H9 (cell line): ENCODE results near the gene PHF21A. TPM values are rescaled to one million over a fixed set of nuclear protein-coding genes. Genes with fewer than 3 reads are reported as not detected.

ENCODE experiments used
- DNase-seq: peaks from one replicate; pipeline ENCODE4 v3.0.0-alpha.2; 2017
- H2AFZ ChIP-seq: one replicate; pipeline ENCODE4 v1.6.1; 2013; ENCODE audit warnings: mild to moderate bottlenecking, low read length, control low read depth, moderate library complexity
- H2AK5ac ChIP-seq: 2 replicates; pipeline ENCODE4 v1.6.1; 2013; ENCODE audit warnings: low read length, control low read depth, mixed read lengths; ENCODE audit not compliant: insufficient read length
- H2BK120ac ChIP-seq: one replicate; pipeline ENCODE4 v1.6.1; 2013; ENCODE audit warnings: low read depth, mild to moderate bottlenecking, low read length, control low read depth, inconsistent platforms; ENCODE audit not compliant: poor library complexity, severe bottlenecking
- H2BK12ac ChIP-seq: 2 replicates; pipeline ENCODE4 v1.6.1; 2013; ENCODE audit warnings: low read length, control low read depth, mixed read lengths, low read depth; ENCODE audit not compliant: insufficient read length
- H2BK15ac ChIP-seq: 2 replicates; pipeline ENCODE4 v1.6.1; 2013; ENCODE audit warnings: low read depth, low read length, control low read depth
- H2BK20ac ChIP-seq: one replicate; pipeline ENCODE4 v1.6.1; 2013; ENCODE audit warnings: low read depth, mild to moderate bottlenecking, low read length, control low read depth, inconsistent platforms; ENCODE audit not compliant: poor library complexity, severe bottlenecking
- H2BK5ac ChIP-seq: 2 replicates; pipeline ENCODE4 v1.6.1; 2013; ENCODE audit warnings: low read length, control low read depth, mixed read lengths; ENCODE audit not compliant: insufficient read length
- H3K14ac ChIP-seq: 2 replicates; pipeline ENCODE4 v1.6.1; 2013; ENCODE audit warnings: low read length, control low read depth; ENCODE audit not compliant: insufficient read depth
- H3K18ac ChIP-seq: 2 replicates; pipeline ENCODE4 v1.6.1; 2013; ENCODE audit warnings: low read depth, mild to moderate bottlenecking, mixed read lengths, low read length, control low read depth; ENCODE audit not compliant: insufficient read length
- H3K23ac ChIP-seq: 2 replicates; pipeline ENCODE4 v1.6.1; 2013; ENCODE audit warnings: low read length, control low read depth, mixed read lengths, low read depth; ENCODE audit not compliant: insufficient read length
- H3K23me2 ChIP-seq: 2 replicates; pipeline ENCODE4 v1.6.1; 2013; ENCODE audit warnings: low read depth, mild to moderate bottlenecking, mixed read lengths, low read length, control low read depth; ENCODE audit not compliant: insufficient read length, poor library complexity, severe bottlenecking
- H3K27ac ChIP-seq: 2 replicates; pipeline ENCODE4 v1.5.1; 2013; ENCODE audit warnings: low read length, control low read depth, mixed read lengths, low read depth; ENCODE audit not compliant: insufficient read length
- H3K27me3 ChIP-seq: 2 replicates; pipeline ENCODE4 v1.6.1; 2013; ENCODE audit warnings: low read length, control low read depth, inconsistent platforms; ENCODE audit not compliant: insufficient read depth
- H3K4ac ChIP-seq: 2 replicates; pipeline ENCODE4 v1.6.1; 2013; ENCODE audit warnings: low read depth, mild to moderate bottlenecking, control low read depth, inconsistent platforms, low read length, moderate library complexity
- H3K4me1 ChIP-seq: 2 replicates; pipeline ENCODE4 v1.6.1; 2013; ENCODE audit warnings: low read length, control low read depth, inconsistent platforms; ENCODE audit not compliant: insufficient read depth
- H3K4me2 ChIP-seq: 2 replicates; pipeline ENCODE4 v1.6.1; 2013; ENCODE audit warnings: low read length, control low read depth, mixed read lengths; ENCODE audit not compliant: insufficient read length, insufficient read depth
- H3K56ac ChIP-seq: 2 replicates; pipeline ENCODE4 v1.6.1; 2013; ENCODE audit warnings: low read depth, mild to moderate bottlenecking, mixed read lengths, low read length, control low read depth; ENCODE audit not compliant: insufficient read length
- H3K79me1 ChIP-seq: 2 replicates; pipeline ENCODE4 v1.6.1; 2013; ENCODE audit warnings: low read depth, mild to moderate bottlenecking, moderate library complexity, low read length, control low read depth, inconsistent platforms; ENCODE audit not compliant: insufficient read depth, poor library complexity, severe bottlenecking
- H3K79me2 ChIP-seq: 2 replicates; pipeline ENCODE4 v1.6.1; 2013; ENCODE audit warnings: low read length, control low read depth, inconsistent platforms; ENCODE audit not compliant: insufficient read depth
- H3K9ac ChIP-seq: 2 replicates; pipeline ENCODE4 v1.6.1; 2013; ENCODE audit warnings: low read length, control low read depth, mixed read lengths; ENCODE audit not compliant: insufficient read length; ENCODE audit errors: extremely low read depth
- H3K9me3 ChIP-seq: one replicate; pipeline ENCODE4 v1.6.1; 2013; ENCODE audit warnings: low read depth, low read length, inconsistent platforms; ENCODE audit not compliant: control insufficient read depth
- H3T11ph ChIP-seq: one replicate; pipeline ENCODE4 v1.6.1; 2013; ENCODE audit warnings: mild to moderate bottlenecking, low read length, control low read depth, inconsistent platforms
- H4K20me1 ChIP-seq: one replicate; pipeline ENCODE4 v1.6.1; 2013; ENCODE audit not compliant: control insufficient read depth, insufficient read length, insufficient read depth
- H4K5ac ChIP-seq: 2 replicates; pipeline ENCODE4 v1.6.1; 2013; ENCODE audit warnings: low read depth, mild to moderate bottlenecking, mixed read lengths, low read length, control low read depth; ENCODE audit not compliant: insufficient read length
- H4K8ac ChIP-seq: replicated peaks from 2 replicates; pipeline ENCODE4 v1.6.1; 2013; ENCODE audit warnings: low read length, control low read depth, mixed read lengths, low read depth; ENCODE audit not compliant: insufficient read length
- H4K91ac ChIP-seq: 2 replicates; pipeline ENCODE4 v1.6.1; 2013; ENCODE audit warnings: low read depth, mild to moderate bottlenecking, moderate library complexity, mixed read lengths, low read length, control low read depth; ENCODE audit not compliant: insufficient read length
- H3K27ac Mint-ChIP-seq, 3 experiments: 2 replicates in 2 of 3; 3 replicates in 1 of 3; pipeline ENCODE4 v1.8.0; 2020 to 2021; ENCODE audit warnings: mixed read lengths in 3 of 3, mild to moderate bottlenecking in 1 of 3, moderate library complexity in 1 of 3
- H3K27me3 Mint-ChIP-seq: 2 replicates; pipeline ENCODE4 v1.8.0; 2021; ENCODE audit warnings: low read depth, mild to moderate bottlenecking, moderate library complexity, mixed read lengths
- H3K36me3 Mint-ChIP-seq, 3 experiments: 2 replicates in 2 of 3; 3 replicates in 1 of 3; pipeline ENCODE4 v1.8.0; 2020 to 2021; ENCODE audit warnings: low read depth in 3 of 3, mixed read lengths in 3 of 3; ENCODE audit not compliant: insufficient read depth in 1 of 3
- H3K4me1 Mint-ChIP-seq, 2 experiments: 2 replicates each; pipeline ENCODE4 v1.8.0; 2020; ENCODE audit warnings: mixed read lengths in 2 of 2
- H3K4me3 Mint-ChIP-seq, 2 experiments: 2 replicates in 1 of 2; 3 replicates in 1 of 2; pipeline ENCODE4 v1.8.0; 2020 to 2021; ENCODE audit warnings: mild to moderate bottlenecking in 2 of 2, mixed read lengths in 2 of 2, moderate library complexity in 1 of 2
- H3K9me3 Mint-ChIP-seq, 2 experiments: 2 replicates in 1 of 2; 3 replicates in 1 of 2; pipeline ENCODE4 v1.8.0; 2020; ENCODE audit warnings: mild to moderate bottlenecking in 2 of 2, mixed read lengths in 2 of 2, moderate library complexity in 1 of 2
- WGBS: extraction: QIAGEN DNeasy Blood & Tissue Kit; methylation state at CpG from one replicate; pipeline ENCODE4 v1.1.7; 2013; ENCODE audit warnings: missing lambda C conversion rate, low lambda C conversion rate, mixed read lengths; ENCODE audit not compliant: insufficient read length; ENCODE audit errors: extremely low coverage; 5-methylcytosine and 5-hydroxymethylcytosine counted together
- long read RNA-seq: library from polyadenylated mRNA; unstranded; transcript quantifications from one replicate; pipeline ENCODE4 v2.0.0, GENCODE V29; 2020
- total RNA-seq: library from RNA; stranded (reverse); gene quantifications from 2 replicates; pipeline ENCODE4 v1.2.1, GENCODE V29; 2021
- TF ChIP-seq, protein P1 (sequence below): fragments of 200-600 bp; sonication (generic); conservative IDR thresholded peaks from 3 replicates; pipeline ENCODE4 v1.8.0; 2021; ENCODE audit warnings: antibody characterized with exemption, mild to moderate bottlenecking

PHF21A gene
- 28.6 and 33.8 TPM in 2 replicates for total RNA-seq
- long read RNA-seq, partial matches to known transcripts, result 3 of 17 reads
- long read RNA-seq, other reads (novel, unspliced or antisense), result 13 of 17 reads

DNA sequence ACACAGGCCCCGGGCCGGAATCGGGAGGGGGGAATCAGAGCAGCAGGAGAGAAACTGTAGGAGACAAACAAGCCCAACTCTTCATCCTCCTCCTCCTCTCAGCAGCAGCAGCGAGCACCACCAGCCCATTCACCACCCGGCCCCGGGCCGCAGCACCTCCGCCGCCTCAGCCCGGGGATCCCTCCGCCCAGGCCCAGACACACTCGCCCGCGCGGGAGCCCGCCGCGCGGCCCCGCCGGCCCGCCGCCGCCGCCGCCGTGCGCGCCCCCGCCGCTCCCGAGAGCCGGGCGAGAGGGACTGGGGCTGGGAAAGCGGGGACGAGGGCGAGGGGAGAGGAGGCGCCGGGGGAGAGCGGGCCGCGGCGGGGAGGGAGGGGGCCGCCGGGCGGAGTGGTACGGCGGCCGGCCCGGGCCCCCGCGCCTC, at the start of gene PHF21A:
TSS of gene PHF21A (minus strand) at position 154 of the 423 bp plus-strand sequence. CDS start 37,235 bp downstream, outside the sequence.
- Histone ChIP-seq H3K4ac (no peak within 1 kb of the TSS; the same call in 1 of the 2 replicates), H4K91ac (no peak within 1 kb of the TSS), H2AFZ (no peak within 1 kb of the TSS), H2BK15ac (no peak within 1 kb of the TSS), H3K27me3 (no peaks in the 10 kb centered on the region), H4K8ac (no peak within 1 kb of the TSS), H3K4me2 (peak within 1 kb of the TSS; percentile 85), H3K9me3 (no peaks in the 10 kb centered on the region), H3K79me2 (peaks cover 8% of the 10 kb centered on the region; the same call in 1 of the 2 replicates), H4K20me1 (no peaks in the 10 kb centered on the region), H2BK120ac (peak within 1 kb of the TSS; percentile 51), H3K79me1 (no peaks in the 10 kb centered on the region), H2BK5ac (peak within 1 kb of the TSS; percentile 65), H2BK12ac (no peak within 1 kb of the TSS), H3K4me1 (no peaks in the 10 kb centered on the region; the same call in 1 of the 2 replicates), H3K23me2 (peaks cover 17% of the 10 kb centered on the region), H3K23ac (no peak within 1 kb of the TSS), H3T11ph (no peak within 1 kb of the TSS), H3K56ac (no peak within 1 kb of the TSS), H3K14ac (0 out of 2 replicates have a peak within 1 kb of the TSS, but pooled peaks have one; percentile 67), H4K5ac (no peak within 1 kb of the TSS), H2AK5ac (no peak within 1 kb of the TSS), H3K9ac (peak within 1 kb of the TSS; percentile 71), H3K18ac (peak within 1 kb of the TSS; percentile 79), H3K27ac (peak within 1 kb of the TSS; percentile 81), H2BK20ac (no peak within 1 kb of the TSS)
- Mint-ChIP-seq H3K27me3 (no peaks in the 10 kb centered on the region; the same call in 1 of the 2 replicates), H3K36me3 (no peaks in the 10 kb centered on the region; a peak in 1 of 7 replicates), H3K4me3 (peak within 1 kb of the TSS; percentile 80 to 92), H3K27ac (peak within 1 kb of the TSS; percentile 94 to 99 (median 97)), H3K4me1 (peaks cover 22 to 37% of the 10 kb centered on the region in 2 experiments), H3K9me3 (no peaks in the 10 kb centered on the region; a peak in 1 of 5 replicates)
- WGBS, result no CpG with 5 or more reads among the region's 52 CpGs
- peak; percentile 92 for DNase-seq
- TF ChIP-seq, protein P1, sequence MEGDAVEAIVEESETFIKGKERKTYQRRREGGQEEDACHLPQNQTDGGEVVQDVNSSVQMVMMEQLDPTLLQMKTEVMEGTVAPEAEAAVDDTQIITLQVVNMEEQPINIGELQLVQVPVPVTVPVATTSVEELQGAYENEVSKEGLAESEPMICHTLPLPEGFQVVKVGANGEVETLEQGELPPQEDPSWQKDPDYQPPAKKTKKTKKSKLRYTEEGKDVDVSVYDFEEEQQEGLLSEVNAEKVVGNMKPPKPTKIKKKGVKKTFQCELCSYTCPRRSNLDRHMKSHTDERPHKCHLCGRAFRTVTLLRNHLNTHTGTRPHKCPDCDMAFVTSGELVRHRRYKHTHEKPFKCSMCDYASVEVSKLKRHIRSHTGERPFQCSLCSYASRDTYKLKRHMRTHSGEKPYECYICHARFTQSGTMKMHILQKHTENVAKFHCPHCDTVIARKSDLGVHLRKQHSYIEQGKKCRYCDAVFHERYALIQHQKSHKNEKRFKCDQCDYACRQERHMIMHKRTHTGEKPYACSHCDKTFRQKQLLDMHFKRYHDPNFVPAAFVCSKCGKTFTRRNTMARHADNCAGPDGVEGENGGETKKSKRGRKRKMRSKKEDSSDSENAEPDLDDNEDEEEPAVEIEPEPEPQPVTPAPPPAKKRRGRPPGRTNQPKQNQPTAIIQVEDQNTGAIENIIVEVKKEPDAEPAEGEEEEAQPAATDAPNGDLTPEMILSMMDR, result no peak
